HG02870 (cell line): ENCODE measurements around the gene PRPSAP2.
"Not testable (repeated sequence)": the region's sequence is repeated elsewhere in the genome, so short reads cannot be mapped to it uniquely, and the experiment has no call there.

Experiments
- ATAC-seq: cut with Tn5 transposase; IDR thresholded peaks from one replicate; pipeline ENCODE4 v1.9.1; 2021; ENCODE audit warnings: mild to moderate bottlenecking, moderate library complexity; ENCODE audit not compliant: unreplicated experiment

Gene PRPSAP2

DNA sequence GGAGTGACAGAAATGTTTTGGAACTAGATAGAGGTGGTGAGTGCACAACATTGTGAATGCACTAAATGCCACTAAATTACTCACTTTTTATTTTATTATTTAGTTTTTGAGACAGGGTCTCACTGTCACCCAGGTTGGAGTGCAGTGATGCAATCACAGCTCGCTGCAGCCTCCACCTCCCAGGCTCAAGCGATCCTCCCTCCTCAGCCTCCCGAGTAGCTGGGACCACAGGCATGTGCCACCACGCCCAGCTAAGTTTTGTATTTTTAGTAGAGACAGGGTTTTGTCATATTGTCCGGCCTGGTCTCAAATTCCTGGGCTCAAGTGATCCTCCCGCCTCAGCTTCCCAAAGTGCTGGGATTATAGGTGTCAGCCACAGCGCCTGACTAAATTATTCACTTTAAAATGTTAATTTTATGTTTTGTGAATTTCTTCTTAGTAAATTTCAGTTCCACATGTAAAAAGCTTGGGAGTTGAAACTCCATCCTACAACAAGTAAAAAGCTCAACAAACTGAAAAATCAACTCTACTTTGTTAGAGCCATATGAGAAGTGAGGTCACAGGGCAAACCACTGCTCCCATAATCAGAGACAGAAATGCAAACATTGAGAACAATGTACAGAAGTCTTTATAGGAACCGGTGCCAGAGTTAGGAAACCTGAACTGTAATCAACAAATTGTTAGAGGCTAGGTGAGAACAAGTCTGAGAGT lies 80.2 kb downstream of the PRPSAP2 start:
- no peak for ATAC-seq

DNA sequence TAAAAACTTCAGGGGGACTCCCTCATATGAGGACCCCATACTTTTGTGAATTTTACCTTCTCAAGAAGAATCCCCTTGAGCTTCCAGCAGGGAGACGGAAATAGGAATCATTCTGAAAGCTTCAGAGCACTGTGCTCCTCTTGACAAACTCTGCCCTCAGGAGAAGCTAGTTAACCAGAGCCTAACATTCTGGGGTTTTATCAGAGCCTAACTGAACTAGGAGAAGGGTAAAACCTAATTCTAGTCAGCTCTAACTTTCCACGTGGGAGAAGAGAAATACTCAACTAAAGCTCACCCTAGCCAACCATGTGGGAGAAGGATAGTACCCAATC lies 80.7 kb downstream of the PRPSAP2 start:
- ATAC-seq = no peak

DNA sequence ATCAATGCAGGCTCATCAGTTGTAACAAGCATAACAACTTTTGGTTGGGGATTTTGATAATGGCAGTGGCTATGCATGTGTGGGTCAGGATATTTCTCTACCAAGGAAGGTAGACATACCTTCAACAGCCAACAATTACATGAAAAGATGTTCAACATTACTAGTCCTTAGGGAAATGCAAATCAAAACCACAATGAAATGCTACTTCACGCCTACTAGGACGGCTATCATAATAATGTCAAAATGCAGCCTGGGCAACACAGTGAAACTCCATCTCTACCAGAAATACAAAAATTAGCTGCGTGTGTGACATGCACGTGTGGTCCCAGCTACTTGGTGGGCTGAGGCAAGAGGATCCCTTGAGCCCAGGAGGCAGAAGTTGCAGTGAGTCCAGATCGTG lies 86.7 kb downstream of the PRPSAP2 start:
- no peak for ATAC-seq

DNA sequence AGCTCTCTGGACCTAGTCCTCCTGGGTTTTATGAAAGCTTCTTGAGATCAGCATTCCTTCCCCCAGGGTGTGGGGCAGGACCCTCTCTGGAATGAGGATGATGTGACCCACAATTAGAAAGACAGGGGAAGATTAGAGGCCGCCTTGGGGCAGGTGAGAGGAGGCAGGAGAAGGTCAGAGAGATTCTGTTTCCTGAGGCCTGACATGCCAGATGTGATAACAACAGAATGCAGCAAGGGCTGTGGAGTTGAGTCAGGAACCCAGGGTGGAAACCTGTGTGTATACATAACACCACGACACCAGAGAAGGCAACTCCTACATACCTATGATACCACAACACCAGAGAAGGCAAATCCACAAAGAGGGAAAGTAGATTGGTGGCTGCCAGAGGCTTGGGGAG lies 88.6 kb downstream of the PRPSAP2 start:
- no peak for ATAC-seq

DNA sequence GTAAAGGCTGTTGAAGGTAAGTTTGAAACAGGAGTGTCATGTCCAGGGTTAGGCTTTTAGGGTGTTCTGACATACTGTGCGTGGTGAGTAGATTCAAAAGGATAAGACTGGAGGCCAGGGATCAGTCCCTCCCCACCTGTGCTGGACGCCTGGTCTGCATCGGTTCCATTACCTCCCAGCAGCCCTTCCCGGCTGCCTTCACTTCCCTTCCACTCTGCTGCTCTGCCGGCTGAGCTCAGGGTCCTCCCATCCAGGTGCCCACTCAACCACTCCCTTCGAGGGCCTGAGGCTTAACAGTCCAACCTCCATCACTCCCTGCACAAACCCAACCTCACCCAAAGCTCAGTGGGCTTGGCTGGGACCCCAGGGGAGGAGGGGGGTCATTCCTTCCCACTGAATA lies 89.9 kb downstream of the PRPSAP2 start:
- ATAC-seq = no peak

DNA sequence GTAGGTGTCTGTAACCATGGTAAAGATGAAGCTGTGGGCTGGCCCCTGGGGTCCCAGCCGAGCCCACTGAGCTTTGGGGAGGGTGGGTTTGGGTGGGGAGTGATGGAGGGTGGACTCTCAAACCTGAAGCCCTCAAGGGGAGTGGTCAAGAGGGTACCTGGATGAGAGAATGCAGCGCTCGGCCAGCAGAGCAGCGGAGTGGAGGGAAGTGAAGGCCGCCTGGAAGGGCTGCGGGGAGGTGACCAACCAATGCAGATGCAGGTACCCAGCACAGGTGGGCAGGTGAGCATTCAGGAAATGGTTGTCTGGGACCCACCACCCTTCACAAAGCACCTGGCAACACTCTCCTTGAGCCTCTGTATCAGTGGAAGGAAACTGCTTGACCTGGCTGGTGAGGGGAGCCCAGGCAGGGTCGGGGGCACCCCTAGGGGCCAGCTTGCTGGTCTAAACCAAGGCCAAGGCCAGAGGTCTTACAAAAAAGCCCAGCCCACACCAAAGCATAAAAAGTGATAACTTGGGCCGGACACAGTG lies 90.6 kb downstream of the PRPSAP2 start:
- no peak for ATAC-seq

DNA sequence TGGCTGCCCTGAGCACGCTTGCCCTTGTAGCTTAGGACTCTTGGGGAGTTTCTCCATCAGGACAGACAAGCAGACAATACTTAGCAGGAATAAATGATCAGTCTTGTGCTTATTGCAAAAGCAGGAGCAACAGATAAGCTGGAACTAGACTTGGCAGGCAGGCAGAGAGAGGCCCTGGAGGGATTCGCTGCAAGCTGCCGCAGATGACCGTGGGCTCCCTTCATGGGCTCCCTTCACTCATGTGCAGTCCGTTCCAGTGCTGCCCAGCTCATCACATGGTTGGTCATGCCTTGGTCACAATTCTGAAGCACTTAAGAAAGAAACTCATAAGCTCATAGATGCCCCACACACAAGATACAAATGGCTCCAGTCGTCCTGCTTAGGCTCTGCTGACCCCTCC lies 91.6 kb downstream of the PRPSAP2 start:
- no peak for ATAC-seq

DNA sequence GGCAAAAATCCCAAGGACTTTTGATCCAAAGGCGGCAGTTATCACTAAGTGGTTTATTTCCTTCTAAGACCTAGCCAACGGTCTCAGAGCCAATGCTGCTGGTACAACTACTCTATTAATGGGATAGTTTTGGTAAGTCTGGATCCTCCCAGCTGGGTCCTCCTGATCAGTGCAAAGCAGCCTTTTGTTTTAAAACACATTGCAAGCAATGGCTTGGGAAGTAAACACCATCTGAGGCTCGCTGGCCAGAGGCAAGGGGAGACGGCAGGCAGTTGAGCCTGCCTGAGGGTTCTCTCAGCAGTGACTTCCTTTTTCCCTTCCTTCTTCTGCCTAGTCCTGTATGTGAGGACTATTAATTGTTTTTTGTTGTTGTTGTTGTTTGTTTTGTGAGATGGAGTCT lies 92.4 kb downstream of the PRPSAP2 start:
- no peak for ATAC-seq

DNA sequence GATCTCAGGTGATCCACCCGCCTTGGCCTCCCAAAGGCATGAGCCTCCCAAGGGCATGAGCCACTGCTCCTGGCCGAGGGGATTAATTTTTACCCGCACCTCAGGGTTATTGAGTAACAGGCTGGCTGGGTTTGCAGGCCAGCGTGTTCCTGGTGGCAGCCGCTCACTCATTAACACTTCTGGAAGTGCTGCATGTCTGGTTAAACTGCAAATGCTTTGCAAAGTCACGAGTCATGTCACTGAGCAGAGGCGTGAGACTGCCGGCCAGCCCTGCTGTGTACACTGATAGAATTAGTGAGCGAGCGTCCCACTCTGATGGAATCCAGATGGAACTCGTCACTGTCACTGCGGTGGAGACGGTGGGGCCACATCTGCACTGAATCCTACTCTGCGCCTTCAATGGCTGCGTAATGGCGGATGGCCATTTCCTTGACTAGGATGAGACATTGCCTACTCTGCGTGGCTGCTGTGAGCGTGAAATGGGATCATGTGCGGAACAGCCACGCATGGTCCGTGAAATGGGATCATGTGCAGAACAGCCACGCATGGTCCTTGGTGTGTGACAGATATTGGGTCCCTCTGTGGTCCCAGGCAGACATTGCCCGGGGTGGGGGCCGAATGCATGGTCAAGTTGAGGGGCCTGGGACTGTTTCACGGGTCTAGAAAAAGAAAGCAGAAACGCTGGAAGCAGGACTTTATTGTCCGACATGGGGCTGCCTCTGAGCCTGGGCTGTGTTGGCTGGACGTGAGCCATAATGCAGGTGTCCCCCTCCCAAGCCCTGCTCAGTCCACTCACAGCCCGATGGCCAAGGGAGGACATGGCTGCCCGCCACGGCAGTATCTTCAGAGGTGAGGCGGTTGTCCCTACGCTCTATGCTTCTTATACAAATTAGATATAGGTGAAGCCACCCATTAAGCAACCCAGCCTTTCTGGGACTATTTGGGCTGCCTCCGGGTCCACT lies 93.3 kb downstream of the PRPSAP2 start:
- no peak for ATAC-seq

DNA sequence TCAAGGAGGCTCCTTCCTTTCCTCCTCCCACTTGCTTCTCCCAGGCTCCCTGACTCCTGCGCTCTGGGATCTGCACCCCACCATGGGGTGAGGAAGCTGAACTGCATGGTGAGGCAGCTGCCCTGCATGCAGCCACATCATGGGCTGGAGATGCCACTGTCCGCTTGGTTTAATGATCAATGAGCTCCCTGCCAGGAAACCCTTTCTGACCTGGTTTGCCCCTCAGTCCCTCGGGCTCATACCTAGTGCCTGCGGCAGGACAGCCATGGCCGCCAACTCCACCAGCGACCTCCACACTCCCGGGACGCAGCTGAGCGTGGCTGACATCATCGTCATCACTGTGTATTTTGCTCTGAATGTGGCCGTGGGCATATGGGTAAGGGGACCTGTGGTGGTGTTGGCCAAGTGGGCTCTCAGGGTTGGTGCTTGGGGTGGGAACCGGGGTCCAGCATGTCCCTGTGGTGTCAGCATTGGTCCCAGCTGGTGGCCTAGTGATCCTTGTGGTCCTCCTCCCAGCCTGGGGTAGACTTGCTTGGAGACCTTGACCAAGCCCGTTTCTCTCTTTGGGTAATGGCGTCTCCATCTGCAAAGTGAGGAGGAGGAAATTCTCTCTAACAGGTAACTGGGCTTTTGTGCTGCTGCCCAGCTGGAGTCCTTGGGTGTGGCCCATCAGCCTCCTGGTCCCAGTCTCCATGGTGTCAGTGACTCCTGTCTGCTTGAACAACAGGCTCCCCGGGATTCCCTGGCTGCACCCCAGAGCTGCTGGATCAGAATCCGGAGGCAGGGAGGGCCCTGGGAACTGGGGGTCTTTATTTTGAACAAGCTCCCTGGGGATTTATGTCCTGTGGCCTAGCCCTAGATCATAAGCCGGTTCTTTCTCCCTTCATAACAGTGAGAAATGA lies 94.3 kb downstream of the PRPSAP2 start, which contains the start of gene SLC5A10:
TSS of gene SLC5A10 (plus strand) at position 225 of the 902 bp plus-strand sequence. CDS start at position 266, 41 bp downstream.
- no peak for ATAC-seq

DNA sequence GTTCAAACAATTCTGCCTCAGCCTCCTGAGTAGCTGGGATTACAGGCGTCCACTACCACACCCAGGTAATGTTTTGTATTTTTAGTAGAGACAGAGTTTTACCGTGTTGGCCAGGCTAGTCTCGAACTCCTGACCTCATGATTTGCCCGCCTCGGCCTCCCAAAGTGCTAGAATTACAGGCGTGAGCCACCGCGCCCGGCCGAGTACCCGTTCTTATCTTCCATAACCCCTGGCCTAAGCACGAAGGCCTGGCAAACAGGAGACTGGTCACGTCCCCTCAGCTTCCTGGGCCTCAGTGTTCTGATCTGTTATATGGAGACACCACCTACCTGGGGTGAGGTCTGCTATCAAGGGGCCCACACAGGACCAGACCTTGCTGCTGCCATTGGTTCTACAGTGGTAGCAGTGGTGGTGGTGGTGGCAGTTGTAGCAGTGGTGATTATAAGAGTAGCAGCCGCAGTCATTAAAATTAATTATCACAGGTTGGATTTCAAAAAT lies 95.3 kb downstream of the PRPSAP2 start:
- ATAC-seq = no peak

DNA sequence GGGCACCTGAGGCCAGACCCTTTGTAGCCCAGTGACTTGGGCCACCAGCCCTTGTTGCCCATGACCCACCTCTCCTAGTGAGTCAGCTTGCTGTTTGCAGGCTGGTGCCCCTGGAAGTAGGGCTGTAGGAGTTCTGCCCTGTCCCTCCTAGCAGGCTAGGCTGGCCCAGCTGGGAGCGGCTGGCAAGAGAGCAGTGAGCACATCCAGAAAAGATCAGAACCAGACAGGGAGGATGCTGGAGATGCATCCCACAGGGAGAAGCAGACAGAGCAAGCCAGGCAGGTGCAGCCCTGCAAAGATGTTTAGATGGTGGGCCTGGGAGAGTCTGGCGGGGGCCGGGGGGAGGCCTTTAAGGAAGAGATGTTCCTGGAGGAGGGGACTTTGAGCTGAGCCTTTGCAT lies 96.4 kb downstream of the PRPSAP2 start:
- no peak for ATAC-seq

DNA sequence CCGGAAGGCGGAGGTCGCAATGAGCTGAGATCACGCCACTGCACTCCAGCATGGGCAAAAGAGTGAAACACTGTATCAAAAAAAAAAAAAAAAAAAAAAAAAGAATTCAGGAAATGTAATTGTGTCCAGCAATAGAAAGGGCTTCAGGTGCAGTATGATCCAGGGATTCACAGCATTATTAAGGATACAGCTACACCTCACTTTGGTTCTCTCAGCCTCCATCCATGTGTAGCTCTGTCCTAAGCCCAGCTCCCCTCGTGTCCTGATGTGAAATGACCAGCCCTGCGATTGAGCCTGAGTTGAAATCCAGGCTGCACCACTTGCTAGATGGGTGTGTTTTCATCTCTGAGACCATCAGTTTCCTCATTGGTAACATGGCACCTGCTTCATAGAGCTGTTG lies 97.1 kb downstream of the PRPSAP2 start:
- no peak for ATAC-seq

DNA sequence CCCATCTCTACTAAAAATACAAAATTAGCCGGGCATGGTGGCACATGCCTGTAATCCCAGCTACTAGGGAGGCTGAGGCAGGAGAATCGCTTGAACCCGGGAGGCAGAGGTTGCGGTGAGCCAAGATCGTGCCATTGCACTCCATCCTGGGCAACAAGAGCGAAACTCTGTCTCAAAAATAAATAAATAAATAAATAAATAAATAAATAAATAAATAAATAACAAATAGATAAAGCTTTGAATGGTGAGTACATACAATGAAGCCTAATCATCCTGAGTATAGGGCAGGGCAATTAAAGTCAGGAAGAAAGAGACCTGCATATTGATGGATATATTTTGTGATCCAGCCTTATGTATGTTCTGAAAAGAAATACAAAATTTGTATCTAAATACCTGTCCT lies 98.1 kb downstream of the PRPSAP2 start:
- not testable (repeated sequence) for ATAC-seq

DNA sequence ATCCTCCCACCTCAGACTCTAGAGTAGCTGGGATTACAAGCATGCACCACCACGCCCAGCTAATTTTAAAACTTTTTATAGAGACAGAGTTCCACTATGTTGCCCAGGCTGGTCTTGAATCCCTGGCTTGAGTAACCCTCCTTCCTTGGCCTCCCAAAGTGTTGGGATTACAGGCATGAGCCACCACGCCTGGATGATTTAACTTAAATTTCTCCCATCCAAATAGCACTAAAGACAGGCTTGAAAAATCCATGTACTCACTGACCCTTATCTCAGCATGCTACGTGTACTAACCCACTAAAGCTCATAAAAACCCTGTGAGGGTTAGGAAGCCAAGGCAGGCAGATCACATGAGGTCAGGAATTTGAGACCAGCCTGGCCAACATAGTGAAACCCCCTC lies 98.7 kb downstream of the PRPSAP2 start:
- no peak for ATAC-seq

DNA sequence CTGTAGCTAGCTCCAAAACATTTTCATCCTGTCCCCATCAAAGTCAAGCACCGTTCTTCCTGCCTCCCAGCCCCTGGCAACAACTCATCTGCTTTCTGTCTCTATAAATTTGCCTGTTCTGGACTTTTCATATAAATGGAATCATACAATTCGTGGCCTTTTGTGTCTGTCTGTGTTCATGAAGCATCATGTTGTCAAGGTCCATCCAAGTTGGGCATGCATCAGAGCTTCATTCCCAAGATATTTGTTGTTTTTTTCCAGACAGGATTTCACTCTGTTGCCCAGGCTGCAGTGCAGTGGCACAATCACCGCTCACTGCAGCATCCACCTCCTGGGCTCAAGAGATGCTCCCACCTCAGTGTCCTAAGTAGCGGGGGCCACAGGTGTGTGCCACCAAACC lies 99.9 kb downstream of the PRPSAP2 start:
- no peak for ATAC-seq

DNA sequence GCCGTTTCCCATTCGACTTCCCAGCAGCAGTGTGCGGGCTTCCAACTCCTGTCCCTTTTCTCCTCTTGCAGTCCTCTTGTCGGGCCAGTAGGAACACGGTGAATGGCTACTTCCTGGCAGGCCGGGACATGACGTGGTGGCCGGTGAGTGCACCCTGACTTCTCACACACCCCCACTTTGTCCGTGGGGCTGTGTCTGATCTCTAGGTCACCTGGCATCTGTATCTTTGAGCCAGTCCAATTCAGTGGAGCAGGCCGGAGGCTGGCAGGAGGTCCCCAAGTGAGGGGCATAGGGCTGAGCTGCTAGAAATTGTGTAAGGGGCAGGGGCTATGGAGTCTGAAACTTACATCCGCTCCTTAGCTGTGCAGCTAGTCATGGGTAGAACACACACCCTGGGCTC lies 100.7 kb downstream of the PRPSAP2 start:
- no peak for ATAC-seq

DNA sequence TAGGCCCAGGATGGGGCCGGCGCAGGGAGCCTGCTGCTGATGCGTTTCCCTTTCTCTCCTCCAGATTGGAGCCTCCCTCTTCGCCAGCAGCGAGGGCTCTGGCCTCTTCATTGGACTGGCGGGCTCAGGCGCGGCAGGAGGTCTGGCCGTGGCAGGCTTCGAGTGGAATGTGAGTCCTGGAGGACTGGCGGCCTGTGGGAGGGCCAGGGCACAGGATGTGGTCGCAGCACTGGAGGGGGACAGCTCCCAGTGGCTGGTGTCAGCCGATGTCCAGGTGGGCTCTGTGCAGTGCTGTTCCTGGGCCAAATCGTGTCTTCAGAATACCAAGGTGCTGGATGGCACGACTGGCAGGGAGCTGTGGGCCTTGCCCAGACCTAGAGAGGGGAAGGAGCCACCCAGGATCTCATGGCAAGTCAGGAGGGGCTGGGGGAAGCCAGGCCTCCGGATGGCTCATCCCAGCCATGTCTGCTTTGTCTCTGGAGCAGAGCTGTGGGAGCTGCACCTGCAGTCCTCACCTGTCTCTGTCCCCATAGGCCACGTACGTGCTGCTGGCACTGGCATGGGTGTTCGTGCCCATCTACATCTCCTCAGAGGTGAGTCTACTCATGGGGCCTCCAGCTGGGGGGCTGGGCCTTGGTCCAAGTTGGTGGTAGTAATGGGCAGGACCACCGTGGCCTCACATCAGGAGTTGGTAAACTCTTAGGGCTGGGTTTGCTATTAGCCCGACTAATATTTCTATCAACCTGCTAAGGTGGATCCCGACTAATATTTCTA lies 101.3 kb downstream of the PRPSAP2 start:
- no peak for ATAC-seq

DNA sequence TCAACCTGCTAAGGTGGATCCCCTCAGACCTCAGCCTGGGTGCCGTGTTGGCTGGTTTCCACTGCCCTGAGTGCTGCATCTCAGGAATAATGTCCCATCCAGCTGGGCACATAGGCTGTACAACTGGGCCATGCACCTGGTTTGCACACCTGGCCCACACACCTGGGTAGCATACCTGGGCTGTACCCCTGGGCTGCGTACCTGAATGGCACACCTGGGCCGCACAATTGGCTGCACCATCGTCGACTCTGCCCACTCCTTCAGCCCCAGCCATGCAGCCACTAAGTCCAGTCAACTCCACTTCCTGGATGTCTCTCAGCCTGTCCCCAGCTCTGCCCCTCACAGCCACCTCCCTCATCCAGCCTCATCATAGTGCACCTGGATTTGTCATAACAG lies 101.9 kb downstream of the PRPSAP2 start:
- no peak for ATAC-seq

DNA sequence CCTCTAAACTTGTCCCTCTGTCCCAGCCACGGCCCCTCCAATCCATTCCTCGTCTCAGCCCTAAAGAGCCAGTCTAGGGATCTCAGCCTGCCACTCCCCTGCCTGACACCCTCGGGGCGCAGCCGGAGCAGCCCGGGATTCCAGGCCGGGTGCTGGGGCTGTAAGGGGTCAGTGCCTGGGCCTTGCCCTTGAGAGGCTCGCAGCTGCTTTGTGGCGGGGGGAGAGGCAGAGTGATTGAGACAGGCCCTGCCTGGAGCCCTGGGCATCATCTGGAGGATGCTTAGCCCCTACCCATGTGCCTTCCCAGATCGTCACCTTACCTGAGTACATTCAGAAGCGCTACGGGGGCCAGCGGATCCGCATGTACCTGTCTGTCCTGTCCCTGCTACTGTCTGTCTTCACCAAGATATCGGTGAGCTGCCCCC lies 102.3 kb downstream of the PRPSAP2 start:
- no peak for ATAC-seq
